GM12878 (cell line): ENCODE data around the gene RPL38. TPM values are rescaled to one million over a fixed set of nuclear protein-coding genes. Genes with fewer than 3 reads are reported as not detected.

Experiments used
- ATAC-seq: fragments of 200-7000 bp; cut with Tn5 transposase; 3 replicates; pipeline ENCODE4 v1.9.1; 2020; ENCODE audit warnings: mild to moderate bottlenecking, moderate library complexity
- BruUV-seq: library from RNA; stranded (reverse); fragments of 400-500 nt; replicated peaks from 2 replicates; lab custom pipeline; 2021; lab: Mats Ljungman, UMichigan
- CTCF ChIA-PET: fragments of 300-600 bp; sonication (Branson Sonifier 250); formaldehyde crosslinking; extraction: SDS; loops from one replicate; lab custom pipeline; 2021; ENCODE audit warnings: inconsistent platforms; lab: Yijun Ruan, JAX
- POLR2A ChIA-PET: fragments of 350-600 bp; formaldehyde crosslinking; extraction: SDS; loops from one replicate; lab custom pipeline; 2021; ENCODE audit warnings: inconsistent platforms; lab: Charles Lee
- RAD21 ChIA-PET: fragments of 300-600 bp; sonication (Branson Sonifier 250); formaldehyde crosslinking; loops from one replicate; lab custom pipeline; 2023; ENCODE audit warnings: antibody characterized with exemption; ENCODE audit not compliant: unreplicated experiment; lab: Charles Lee
- SMC1A ChIA-PET: fragments of 300-600 bp; sonication (Branson Sonifier 250); formaldehyde crosslinking; loops from one replicate; lab custom pipeline; 2023; ENCODE audit not compliant: unreplicated experiment, uncharacterized antibody; lab: Charles Lee
- DNase-seq: peaks from one replicate; pipeline ENCODE4 v3.0.0-alpha.2; 2011; ENCODE audit warnings: low read depth, low spot score
- FAIRE-seq: peaks from 3 replicates; lab custom pipeline; 2011; peaks lifted over from hg19 to GRCh38; lab: Jason Lieb, UNC
- H2AFZ ChIP-seq: 2 replicates; pipeline ENCODE4 v1.6.0; 2011; ENCODE audit warnings: low read depth, low read length, control low read depth; ENCODE audit not compliant: control insufficient read depth
- H3K27ac ChIP-seq: 2 replicates; pipeline ENCODE4 v1.5.1; 2011; ENCODE audit warnings: control low read depth; ENCODE audit not compliant: control insufficient read depth, insufficient read depth
- H3K27me3 ChIP-seq, 2 experiments: replicated peaks in 1 of 2; 2 replicates each; pipeline versions ENCODE4 v1.6.0 to v1.6.1; 2011; ENCODE audit warnings: low read length in 1 of 2; ENCODE audit not compliant: control insufficient read depth in 2 of 2, insufficient read depth in 2 of 2
- H3K36me3 ChIP-seq, 2 experiments: 2 replicates each; pipeline ENCODE4 v1.5.1; 2011; ENCODE audit warnings: low read length in 1 of 2; ENCODE audit not compliant: control insufficient read depth in 2 of 2, insufficient read depth in 2 of 2
- H3K4me1 ChIP-seq: 2 replicates; pipeline ENCODE4 v1.6.1; 2011; ENCODE audit warnings: mild to moderate bottlenecking, low read length, moderate library complexity, mixed read lengths; ENCODE audit not compliant: control insufficient read depth, insufficient read depth
- H3K4me2 ChIP-seq: 2 replicates; pipeline ENCODE4 v1.6.0; 2011; ENCODE audit warnings: control low read depth; ENCODE audit not compliant: control insufficient read depth, insufficient read depth
- H3K4me3 ChIP-seq: fragments of 200-600 bp; sonication (generic); 2 replicates; pipeline ENCODE4 v1.5.1; 2016
- H3K79me2 ChIP-seq: 2 replicates; pipeline ENCODE4 v1.6.0; 2011; ENCODE audit warnings: low read length; ENCODE audit not compliant: control insufficient read depth, insufficient read depth
- H3K9ac ChIP-seq: 2 replicates; pipeline ENCODE4 v1.8.0; 2011; ENCODE audit warnings: low read length, control low read depth, mixed read lengths; ENCODE audit not compliant: control insufficient read depth, insufficient read depth
- H3K9me3 ChIP-seq: replicated peaks from 3 replicates; pipeline ENCODE4 v1.5.1; 2011; ENCODE audit warnings: mild to moderate bottlenecking, low read length; ENCODE audit not compliant: control insufficient read depth, insufficient read depth
- H4K20me1 ChIP-seq: 2 replicates; pipeline ENCODE4 v1.6.0; 2011; ENCODE audit not compliant: control insufficient read depth, insufficient read depth
- DPF2 ChIP-seq: fragments of 450-650 bp; IDR thresholded peaks from 2 replicates; pipeline ENCODE4 v1.6.1; 2017; ENCODE audit warnings: mild to moderate bottlenecking
- FOS ChIP-seq: IDR thresholded peaks from 3 replicates; pipeline ENCODE4 v1.6.1; 2011; ENCODE audit warnings: borderline replicate concordance; ENCODE audit not compliant: insufficient read length; ENCODE audit errors: extremely low read depth
- HCFC1 ChIP-seq: fragments of 150-350 bp; IDR thresholded peaks from 2 replicates; pipeline ENCODE4 v1.6.1; 2014; ENCODE audit warnings: low read length
- MEF2A ChIP-seq: IDR thresholded peaks from 2 replicates; pipeline ENCODE4 v1.6.1; 2011; ENCODE audit warnings: low read depth, mild to moderate bottlenecking, low read length, moderate library complexity; ENCODE audit not compliant: insufficient read depth
- MEF2B ChIP-seq: fragments of 450-650 bp; IDR thresholded peaks from 2 replicates; pipeline ENCODE4 v1.6.1; 2018; ENCODE audit warnings: mild to moderate bottlenecking, moderate library complexity; ENCODE audit not compliant: partially characterized antibody, poor library complexity, severe bottlenecking
- NFYB ChIP-seq: IDR thresholded peaks from 2 replicates; pipeline ENCODE4 v1.6.1; 2011; ENCODE audit warnings: low read depth, mild to moderate bottlenecking, low read length, improper control_type of control experiment, moderate library complexity; ENCODE audit not compliant: insufficient read depth
- NR2C1 ChIP-seq: fragments of 450-650 bp; IDR thresholded peaks from 2 replicates; pipeline ENCODE4 v1.6.1; 2017; ENCODE audit warnings: antibody characterized with exemption, mild to moderate bottlenecking, moderate library complexity
- NR2F1 ChIP-seq: fragments of 450-650 bp; conservative IDR thresholded peaks from 2 replicates; pipeline ENCODE4 v1.6.1; 2017; ENCODE audit warnings: mild to moderate bottlenecking
- PAX5 ChIP-seq: IDR thresholded peaks from 2 replicates; pipeline ENCODE4 v1.6.1; 2011; ENCODE audit warnings: low read depth, low read length, borderline replicate concordance
- USF1 ChIP-seq: IDR thresholded peaks from 2 replicates; pipeline ENCODE4 v1.6.1; 2011; ENCODE audit warnings: borderline replicate concordance, low read depth, mild to moderate bottlenecking, moderate library complexity, mixed read lengths, low read length; ENCODE audit not compliant: insufficient read depth; ENCODE audit errors: extremely low read length
- ZSCAN29 ChIP-seq: fragments of 450-650 bp; IDR thresholded peaks from 2 replicates; pipeline ENCODE4 v1.6.1; 2017; ENCODE audit warnings: mild to moderate bottlenecking, moderate library complexity
- WGBS: methylation state at CpG from one replicate; pipeline ENCODE4 v1.1.6; 2016; ENCODE audit warnings: low lambda C conversion rate; ENCODE audit not compliant: insufficient replicate concordance, insufficient coverage; ENCODE audit errors: missing lambda C conversion rate; 5-methylcytosine and 5-hydroxymethylcytosine counted together
- in situ Hi-C: fragments of 300-500 bp; cut with MboI; formaldehyde crosslinking; loops from 9 replicates; pipeline ENCODE4 v1.14.3; 2018; ENCODE audit warnings: mixed read lengths
- intact Hi-C: fragments of 100-400 bp; cut with micrococcal nuclease; formaldehyde crosslinking; loops from one replicate; pipeline ENCODE4 v1.14.2; 2022; ENCODE audit not compliant: unreplicated experiment
- polyA plus RNA-seq, 11 experiments: library from polyadenylated mRNA; depleted of rRNA in 4 of 11; unstranded in 6 of 11; stranded (reverse) in 5 of 11; fragments of >200 nt; fragmentation: Nextera tagmentation in 4 of 11; fragmentation: Illumina TruSeq in 1 of 11; extraction: Ambion mirVana in 4 of 11; extraction: Trizol in 1 of 11; gene quantifications; 1 replicate in 1 of 11; 2 replicates in 10 of 11; pipeline versions ENCODE4 v1.2.1 to v1.2.3, GENCODE V29; 2011 to 2016; ENCODE audit warnings: inconsistent platforms in 2 of 11, missing spikeins in 2 of 11, low read depth in 1 of 11
- total RNA-seq, 4 experiments: library from RNA; depleted of rRNA in 3 of 4; stranded (reverse); fragments of >200 nt in 3 of 4; fragmentation: Illumina TruSeq in 1 of 4; extraction: Trizol in 1 of 4; gene quantifications; 2 replicates each; pipeline versions ENCODE4 v1.2.1 to v1.2.3, GENCODE V29; 2013 to 2021

The RPL38 gene
- total and polyA plus RNA-seq, 10 of the 15 experiments (the other 5 are each of a cell fraction or from before 2014, with no cell fraction given) = 1,318 to 4,938 (median 2,673) TPM

DNA sequence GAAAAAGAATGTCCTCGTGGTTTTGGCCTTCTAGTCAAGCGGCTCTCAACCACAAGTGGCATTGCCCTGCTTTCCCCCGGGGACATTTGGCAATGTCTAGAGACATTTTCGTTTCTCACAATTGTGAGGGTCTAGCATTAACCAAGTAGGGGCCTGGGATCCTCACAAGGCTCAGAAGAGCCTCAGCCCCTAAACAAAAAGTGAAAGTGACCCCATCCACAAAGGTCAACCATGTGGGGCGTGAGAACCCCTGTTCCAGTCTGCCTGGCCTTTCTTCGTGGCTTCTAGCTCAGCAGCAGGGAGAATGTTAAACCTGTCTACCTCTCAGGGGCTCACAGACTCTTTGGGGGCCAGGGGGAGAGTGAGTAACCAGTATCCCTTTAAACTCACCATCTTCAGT is 4.8 kb upstream of the RPL38 start:
- Histone ChIP-seq H3K9me3 (no peaks in the 10 kb centered on the region), H3K27ac (no peak overlapping the region), H3K4me2 (peak overlapping the region; percentile 13; the same call in 1 of the 2 replicates), H3K4me3 (no peak overlapping the region), H3K79me2 (peaks cover 2% of the 10 kb centered on the region), H3K9ac (no peak overlapping the region), H3K4me1 (peaks cover 4% of the 10 kb centered on the region; the same call in 1 of the 2 replicates), H2AFZ (peak overlapping the region; percentile 10; the same call in 1 of the 2 replicates), H4K20me1 (no peaks in the 10 kb centered on the region), H3K36me3 (no peaks in the 10 kb centered on the region), H3K27me3 (peaks cover 3 to 7% of the 10 kb centered on the region in 2 experiments)
- FAIRE-seq (no peak), DNase-seq (no peak), ATAC-seq (peak; percentile 40)
- no TSS peak for BruUV-seq
- in situ Hi-C loops = loop anchor here (5.0 to 10.0 kb wide), 2 partner anchors 34 to 924 kb away; no protein-coding TSS in a partner anchor
- RAD21 ChIA-PET = no interaction called here
- CTCF ChIA-PET = interaction anchor here (1.0 to 6.7 kb wide), 4 partner anchors 13 to 109 kb away, joined by 3 to 68 read pairs (median 3); no protein-coding TSS in a partner anchor
- TF ChIP-seq MEF2A (no peak), ZSCAN29 (no peak), FOS (no peak), DPF2 (no peak), HCFC1 (no peak), NR2C1 (0 out of 2 replicates have a peak, but pooled peaks have one; percentile 14), MEF2B (peak; percentile 76), NR2F1 (peak; percentile 82), USF1 (no peak), PAX5 (no peak), NFYB (no peak)
- SMC1A ChIA-PET = no interaction called here
- 19% methylated on average over 6 of the region's 6 CpGs for WGBS
- POLR2A ChIA-PET = interaction anchor here (0.5 kb wide), 1 partner anchor 12 kb away, joined by 3 read pairs; no protein-coding TSS in a partner anchor
- intact Hi-C loops = loop anchor here (2.0 kb wide), 1 partner anchor 108 kb away; no protein-coding TSS in a partner anchor
